ENCODE data around the gene ZBTB47.

- TF ChIP-seq POLR2AphosphoS5 (IDR thresholded peaks at IDR 0.05; ENCODE audit: low read depth, low read length), result no peak
- TF ChIP-seq POLR2A (IDR thresholded peaks at IDR 0.05; ENCODE audit: low read depth, low read length), result no peak
- TF ChIP-seq TAF1 (IDR thresholded peaks at IDR 0.05; ENCODE audit: borderline replicate concordance, low read depth, low read length), result no peak
These were observed 1.1 kb downstream of the ZBTB47 start for GRCh38 chr3:42654331-42655201.
